Measurements from ENCODE around the gene ZAP70. TPM values are rescaled to one million over a fixed set of nuclear protein-coding genes. Genes with fewer than 3 reads are reported as not detected.
A peak's percentile ranks its signal among the peaks of the same experiment; 100 is the strongest.

ZAP70 gene
- total RNA-seq, 2 donors from 2014 or later = 2.2 to 3.4 TPM

DNA sequence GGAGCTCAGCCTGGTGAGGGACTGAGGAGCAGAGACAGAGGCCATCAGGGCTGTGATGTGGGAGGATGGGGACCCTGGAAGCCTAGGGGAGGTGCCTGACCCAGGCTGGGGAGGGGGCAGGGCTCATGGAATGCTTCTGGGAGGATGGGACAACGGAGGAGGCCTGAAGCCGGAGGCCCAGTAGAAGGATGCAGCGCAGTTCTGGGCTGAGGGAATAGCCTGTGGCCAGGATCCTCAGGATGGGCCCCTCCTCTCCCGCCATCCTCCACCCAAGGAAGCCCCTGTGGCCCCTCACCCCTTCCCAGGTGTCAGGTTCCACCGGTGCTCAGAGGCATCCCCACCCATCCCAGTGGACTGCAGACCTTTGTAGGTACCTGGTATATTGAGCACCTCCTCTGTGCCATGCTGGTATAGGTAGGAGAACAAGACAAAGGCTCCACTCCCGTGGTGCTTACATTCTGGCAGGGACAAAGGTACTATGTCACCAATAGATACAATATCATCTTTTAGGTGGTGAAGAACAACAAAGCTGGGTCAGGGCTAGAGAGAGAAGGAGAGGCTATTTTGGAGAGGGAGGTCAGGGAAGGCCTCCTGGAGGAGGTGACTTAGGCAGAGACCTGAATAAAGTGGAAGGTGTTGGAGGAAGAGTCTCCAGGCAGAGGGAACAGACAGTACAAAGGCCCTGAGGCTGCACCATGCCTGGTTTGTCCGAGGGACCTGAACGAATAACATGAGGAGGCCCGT is 2.7 kb downstream of the ZAP70 start:
- no peak overlapping the region for H3K27ac ChIP-seq
- TF ChIP-seq, protein P1, sequence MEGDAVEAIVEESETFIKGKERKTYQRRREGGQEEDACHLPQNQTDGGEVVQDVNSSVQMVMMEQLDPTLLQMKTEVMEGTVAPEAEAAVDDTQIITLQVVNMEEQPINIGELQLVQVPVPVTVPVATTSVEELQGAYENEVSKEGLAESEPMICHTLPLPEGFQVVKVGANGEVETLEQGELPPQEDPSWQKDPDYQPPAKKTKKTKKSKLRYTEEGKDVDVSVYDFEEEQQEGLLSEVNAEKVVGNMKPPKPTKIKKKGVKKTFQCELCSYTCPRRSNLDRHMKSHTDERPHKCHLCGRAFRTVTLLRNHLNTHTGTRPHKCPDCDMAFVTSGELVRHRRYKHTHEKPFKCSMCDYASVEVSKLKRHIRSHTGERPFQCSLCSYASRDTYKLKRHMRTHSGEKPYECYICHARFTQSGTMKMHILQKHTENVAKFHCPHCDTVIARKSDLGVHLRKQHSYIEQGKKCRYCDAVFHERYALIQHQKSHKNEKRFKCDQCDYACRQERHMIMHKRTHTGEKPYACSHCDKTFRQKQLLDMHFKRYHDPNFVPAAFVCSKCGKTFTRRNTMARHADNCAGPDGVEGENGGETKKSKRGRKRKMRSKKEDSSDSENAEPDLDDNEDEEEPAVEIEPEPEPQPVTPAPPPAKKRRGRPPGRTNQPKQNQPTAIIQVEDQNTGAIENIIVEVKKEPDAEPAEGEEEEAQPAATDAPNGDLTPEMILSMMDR (IDR thresholded peaks at IDR 0.05) = no peak
- intact Hi-C loops (cut with DNase I) = no loop called here
- DNase-seq = no peak
- H3K36me3 ChIP-seq = no peaks in the 10 kb centered on the region
- H3K27me3 ChIP-seq = no peaks in the 10 kb centered on the region
- no peaks in the 10 kb centered on the region for H3K4me1 ChIP-seq
- no peak overlapping the region for H3K4me3 ChIP-seq
- H3K9me3 ChIP-seq = no peaks in the 10 kb centered on the region
- peak overlapping the region in 1 of 2 donors; percentile 24 for H3K9ac ChIP-seq (ENCODE audit: low read depth in 2 of 2, low read length in 2 of 2)

DNA sequence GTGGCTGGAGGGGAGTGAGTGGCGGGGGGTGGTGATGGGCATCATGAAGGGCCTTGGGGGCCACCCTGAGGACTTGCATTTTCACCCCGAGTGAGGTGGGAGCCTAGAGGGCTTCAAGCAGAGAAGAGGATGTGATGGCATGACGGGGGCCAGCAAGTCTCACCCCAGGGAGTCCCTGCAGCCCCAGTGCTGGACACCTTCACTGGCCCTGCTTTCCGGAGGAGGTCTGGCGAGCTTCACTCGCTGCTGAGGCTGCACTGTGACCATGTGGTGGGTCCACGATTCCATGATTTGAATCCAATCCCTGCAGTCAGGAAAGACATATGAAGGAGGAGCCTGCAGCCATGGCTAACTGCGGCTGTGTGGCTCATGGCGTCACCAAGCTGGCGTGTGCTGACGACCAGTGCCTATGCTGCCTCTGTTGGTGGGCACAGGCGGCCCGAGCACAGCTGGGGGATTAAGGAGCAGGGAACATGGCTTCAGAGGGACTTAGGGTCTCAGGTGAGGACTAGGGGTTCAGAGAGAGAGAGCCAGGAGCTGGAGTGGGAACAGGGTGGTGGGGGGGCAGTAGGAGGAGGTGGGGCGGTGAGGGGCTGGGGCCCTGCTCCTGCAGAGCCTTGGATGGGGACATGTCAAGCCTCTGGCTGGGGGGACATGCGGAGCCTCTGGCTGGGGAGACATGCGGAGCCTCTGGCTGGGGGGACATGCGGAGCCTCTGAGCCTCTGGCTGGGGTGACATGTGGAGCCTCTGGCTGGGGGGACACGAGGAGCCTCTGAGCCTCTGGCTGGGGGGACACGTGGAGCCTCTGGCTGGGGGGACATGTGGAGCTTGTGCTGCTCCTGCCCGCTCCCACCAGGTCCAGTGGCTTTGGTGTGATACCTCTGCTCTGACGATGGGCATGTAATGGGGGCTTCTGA is 3.6 kb downstream of the ZAP70 start:
- no peaks in the 10 kb centered on the region for H3K4me1 ChIP-seq
- DNase-seq = no peak
- H3K27ac ChIP-seq = no peak overlapping the region
- peak overlapping the region in 1 of 2 donors; percentile 34 for H3K9ac ChIP-seq (ENCODE audit: low read depth in 2 of 2, low read length in 2 of 2)
- no peaks in the 10 kb centered on the region for H3K27me3 ChIP-seq
- no peak overlapping the region for H3K4me3 ChIP-seq
- TF ChIP-seq, protein P1 (IDR thresholded peaks at IDR 0.05) = no peak
- intact Hi-C loops (cut with DNase I) = no loop called here
- no peaks in the 10 kb centered on the region for H3K36me3 ChIP-seq
- no peaks in the 10 kb centered on the region for H3K9me3 ChIP-seq

DNA sequence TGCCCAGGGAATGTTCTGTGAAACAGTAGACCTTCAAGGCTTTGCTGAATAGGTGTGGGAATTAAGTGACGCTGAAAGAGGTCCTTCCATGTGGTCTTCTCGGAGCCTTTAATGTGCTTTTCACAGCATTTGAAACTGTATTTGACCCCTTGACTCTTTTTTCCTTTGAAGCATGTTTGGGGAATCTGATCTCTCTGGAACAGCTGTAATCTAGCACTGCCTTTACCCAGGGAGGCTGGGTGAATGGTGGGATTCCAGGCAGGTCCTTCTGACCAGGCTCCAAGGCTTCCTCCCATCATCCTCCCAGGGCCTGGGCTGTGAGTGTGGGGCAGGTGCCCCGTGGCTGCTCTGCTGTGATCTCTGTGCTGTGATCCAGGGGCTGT is 4.2 kb downstream of the ZAP70 start:
- Histone ChIP-seq H3K27ac (no peak overlapping the region), H3K4me3 (no peak overlapping the region)
- intact Hi-C loops (cut with DNase I) = no loop called here

DNA sequence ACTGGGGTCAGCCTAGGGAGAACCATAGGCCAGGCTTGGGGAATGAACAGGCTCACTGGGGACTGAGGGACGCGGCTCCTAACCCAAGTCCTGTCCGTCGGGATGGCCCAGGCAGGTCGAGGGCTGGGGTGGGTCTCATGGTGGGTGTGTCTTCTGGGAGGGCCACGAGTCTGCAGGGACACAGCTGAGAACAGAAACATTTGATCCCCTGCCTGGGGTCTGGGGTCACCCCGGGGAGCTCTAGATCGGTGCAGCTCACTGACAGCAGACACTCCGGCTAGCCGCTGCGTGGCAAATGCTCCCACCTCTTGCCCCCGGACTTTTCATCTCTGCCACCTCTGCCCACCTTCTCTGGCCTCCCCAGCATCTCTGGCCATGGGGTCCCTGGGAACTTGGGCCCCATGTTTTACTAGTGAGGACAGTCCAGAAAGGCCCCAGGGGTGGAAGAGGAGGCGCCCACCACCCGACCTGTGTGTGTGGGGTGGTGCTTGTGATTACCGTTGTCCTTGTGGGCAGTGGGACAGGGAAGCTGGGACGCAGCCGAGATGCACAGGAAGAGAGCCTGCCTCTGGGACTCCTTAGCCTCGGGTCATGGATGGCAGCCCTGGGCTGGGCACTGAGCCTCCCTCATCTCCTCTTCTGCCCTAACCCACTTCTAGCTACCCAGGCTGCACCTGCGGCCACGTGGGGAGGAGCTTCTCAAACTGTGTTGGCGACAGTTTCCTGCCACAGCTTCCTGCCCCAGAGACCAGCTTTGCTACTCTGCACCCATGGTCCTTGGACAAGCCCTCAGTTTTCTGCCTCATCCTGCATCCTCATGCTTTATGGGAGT is 4.9 kb downstream of the ZAP70 start:
- TF ChIP-seq, protein P1 (IDR thresholded peaks at IDR 0.05) = no peak
- intact Hi-C loops (cut with DNase I) = no loop called here
- Histone ChIP-seq H3K9me3 (no peaks in the 10 kb centered on the region), H3K27me3 (no peaks in the 10 kb centered on the region), H3K4me3 (no peak overlapping the region), H3K9ac (ENCODE audit: low read depth in 2 of 2, low read length in 2 of 2) (peak overlapping the region in 1 of 2 donors; percentile 34), H3K36me3 (no peaks in the 10 kb centered on the region), H3K27ac (no peak overlapping the region), H3K4me1 (no peaks in the 10 kb centered on the region)
- DNase-seq = peak; percentile 33

More for the DNA sequence above, 4.2 kb downstream of the ZAP70 start:
- no peaks in the 10 kb centered on the region for H3K36me3 ChIP-seq
- peak overlapping the region in 1 of 2 donors; percentile 34 for H3K9ac ChIP-seq (ENCODE audit: low read depth in 2 of 2, low read length in 2 of 2)
- no peaks in the 10 kb centered on the region for H3K4me1 ChIP-seq
- no peaks in the 10 kb centered on the region for H3K9me3 ChIP-seq
- DNase-seq = no peak
- no peaks in the 10 kb centered on the region for H3K27me3 ChIP-seq
- TF ChIP-seq, protein P1 (IDR thresholded peaks at IDR 0.05) = no peak

DNA sequence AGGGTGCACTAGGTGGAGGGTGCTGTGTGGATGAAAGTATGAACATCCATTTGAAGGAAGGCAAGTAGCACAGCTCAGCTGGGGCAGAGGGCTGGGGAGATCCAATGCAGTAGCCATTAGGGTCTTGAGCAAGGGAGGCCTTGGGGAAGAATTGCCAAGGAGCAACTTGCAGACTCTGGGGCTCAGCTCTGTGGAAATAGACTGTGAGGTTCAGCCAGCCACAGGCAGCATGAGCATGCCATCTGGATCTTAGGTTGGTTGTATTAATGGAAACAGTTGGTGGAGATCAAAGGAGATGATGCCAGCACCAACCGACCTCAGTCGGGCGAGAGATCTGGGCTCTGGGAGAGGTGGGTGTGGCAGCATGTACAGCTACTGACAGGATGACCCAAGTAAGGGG is 5.6 kb downstream of the ZAP70 start:
- Histone ChIP-seq H3K27me3 (no peaks in the 10 kb centered on the region), H3K27ac (no peak overlapping the region), H3K36me3 (no peaks in the 10 kb centered on the region), H3K9me3 (no peaks in the 10 kb centered on the region), H3K4me3 (no peak overlapping the region), H3K9ac (ENCODE audit: low read depth in 2 of 2, low read length in 2 of 2) (no peak overlapping the region), H3K4me1 (no peaks in the 10 kb centered on the region)
- TF ChIP-seq, protein P1 (IDR thresholded peaks at IDR 0.05) = no peak
- intact Hi-C loops (cut with DNase I) = no loop called here
- DNase-seq = no peak

Measured in colonic mucosa (tissue), 4 donors.